OCI-LY7 (cell line): ENCODE results near the gene TRAPPC3L. TPM values are rescaled to one million over a fixed set of nuclear protein-coding genes. Genes with fewer than 3 reads are reported as not detected.

ENCODE experiments used
- BruUV-seq: library from RNA; stranded (reverse); fragments of 400-500 nt; replicated peaks from 2 replicates; lab custom pipeline; 2021; lab: Mats Ljungman, UMichigan
- CTCF ChIA-PET: fragments of 300-600 bp; sonication (Branson Sonifier 250); formaldehyde crosslinking; loops from one replicate; lab custom pipeline; 2022; ENCODE audit warnings: antibody characterized with exemption; ENCODE audit not compliant: unreplicated experiment; lab: Charles Lee
- POLR2A ChIA-PET: fragments of 300-600 bp; sonication (Branson Sonifier 250); formaldehyde crosslinking; loops from one replicate; lab custom pipeline; 2022; ENCODE audit warnings: antibody characterized with exemption; lab: Charles Lee
- DNase-seq: peaks from one replicate; pipeline ENCODE4 v3.0.0-alpha.2; 2015; ENCODE audit warnings: low spot score
- H2AFZ ChIP-seq: fragments of 200-600 bp; sonication (generic), shearing (Covaris generic); 2 replicates; pipeline ENCODE4 v1.6.1; 2014; ENCODE audit warnings: mild to moderate bottlenecking, antibody characterized with exemption, low read length, moderate library complexity
- H3K27ac ChIP-seq: fragments of 200-600 bp; sonication (generic); 2 replicates; pipeline ENCODE4 v1.5.1; 2014; ENCODE audit warnings: mixed run types, low read depth, mild to moderate bottlenecking, moderate library complexity, low read length, inconsistent platforms; ENCODE audit not compliant: poor library complexity, severe bottlenecking
- H3K36me3 ChIP-seq: fragments of 200-600 bp; sonication (generic); 2 replicates; pipeline ENCODE4 v1.6.1; 2014; ENCODE audit warnings: mild to moderate bottlenecking, antibody characterized with exemption, low read length, moderate library complexity, mixed read lengths; ENCODE audit not compliant: insufficient read depth
- H3K4me1 ChIP-seq: fragments of 200-600 bp; sonication (generic); 2 replicates; pipeline ENCODE4 v1.5.1; 2014; ENCODE audit warnings: mild to moderate bottlenecking, low read length; ENCODE audit not compliant: insufficient read depth, poor library complexity, severe bottlenecking
- H3K4me2 ChIP-seq: fragments of 200-600 bp; sonication (generic); 2 replicates; pipeline ENCODE4 v1.6.1; 2014; ENCODE audit warnings: mild to moderate bottlenecking, low read length
- H3K4me3 ChIP-seq: fragments of 200-600 bp; sonication (generic); 2 replicates; pipeline ENCODE4 v1.5.1; 2014; ENCODE audit warnings: mild to moderate bottlenecking, low read depth, low read length; ENCODE audit not compliant: poor library complexity, severe bottlenecking
- H3K79me2 ChIP-seq: fragments of 200-600 bp; sonication (generic); 2 replicates; pipeline ENCODE4 v1.6.1; 2016; ENCODE audit warnings: low read depth, mild to moderate bottlenecking, low read length, moderate library complexity, mixed read lengths; ENCODE audit not compliant: insufficient read depth
- H3K9me2 ChIP-seq: fragments of 200-600 bp; sonication (generic); 2 replicates; pipeline ENCODE4 v1.6.1; 2016; ENCODE audit warnings: mild to moderate bottlenecking, low read length, mixed read lengths; ENCODE audit not compliant: insufficient read depth
- H3K9me3 ChIP-seq: fragments of 200-600 bp; sonication (generic); 2 replicates; pipeline ENCODE4 v1.6.1; 2014; ENCODE audit warnings: mild to moderate bottlenecking, mixed run types, low read length, mixed read lengths
- H4K20me1 ChIP-seq: fragments of 200-600 bp; sonication (generic); 2 replicates; pipeline ENCODE4 v1.6.1; 2014; ENCODE audit warnings: mild to moderate bottlenecking, antibody characterized with exemption, low read length, moderate library complexity, mixed read lengths; ENCODE audit not compliant: insufficient read depth
- CTCF ChIP-seq: fragments of 200-600 bp; sonication (generic); conservative IDR thresholded peaks from 2 replicates; pipeline ENCODE4 v1.5.1; 2014; ENCODE audit warnings: mild to moderate bottlenecking, antibody characterized with exemption, low read length, moderate library complexity, mixed read lengths
- EZH2phosphoT487 ChIP-seq: fragments of 200-600 bp; sonication (generic); IDR thresholded peaks from 2 replicates; pipeline ENCODE4 v1.6.1; 2018; ENCODE audit warnings: low read depth, borderline replicate concordance, mild to moderate bottlenecking, mixed run types, antibody characterized with exemption, low read length, moderate library complexity, mixed read lengths
- intact Hi-C: fragments of 100-400 bp; cut with micrococcal nuclease; formaldehyde crosslinking; loops from one replicate; pipeline ENCODE4 v1.10.0; 2022; ENCODE audit not compliant: unreplicated experiment
- total RNA-seq, 2 experiments: library from RNA; depleted of rRNA in 1 of 2; stranded (reverse); fragments of >200 nt in 1 of 2; shearing (Covaris generic) in 1 of 2; gene quantifications; 2 replicates each; pipeline ENCODE4 v1.2.3, GENCODE V29; 2014 to 2022

The TRAPPC3L gene
- total RNA-seq, 2 experiments from 2014 or later = not detected

GRCh38 chr6:116568111-116568510 lies 22.6 kb upstream of the TRAPPC3L start:
- TF ChIP-seq CTCF (no peak), EZH2phosphoT487 (no peak)
- intact Hi-C loops = no loop called here
- Histone ChIP-seq H3K9me2 (no peaks in the 10 kb centered on the region), H3K4me1 (peaks cover 25% of the 10 kb centered on the region), H3K36me3 (0 out of 2 replicates have a peak, but pooled peaks cover under 1% of the 10 kb centered on the region), H3K79me2 (peaks cover 31% of the 10 kb centered on the region), H2AFZ (no peak overlapping the region), H3K27ac (no peak overlapping the region), H3K9me3 (no peaks in the 10 kb centered on the region), H3K4me3 (no peak overlapping the region), H3K4me2 (no peak overlapping the region), H4K20me1 (peaks cover 12% of the 10 kb centered on the region; the same call in 1 of the 2 replicates)
- DNase-seq = no peak
- ChIA-PET POLR2A (interaction anchor here (0.7 to 1.1 kb wide), 3 partner anchors 8 to 378 kb away, joined by 3 read pairs; no protein-coding TSS in a partner anchor), CTCF (interaction anchor here (0.5 kb wide), 1 partner anchor 289 kb away, joined by 3 read pairs; the partner anchor contains the start of gene TSPYL1)
- no TSS peak for BruUV-seq

GRCh38 chr6:116564921-116565872 lies 19.7 kb upstream of the TRAPPC3L start:
- TF ChIP-seq EZH2phosphoT487 (no peak), CTCF (no peak)
- POLR2A ChIA-PET = interaction anchor here (0.7 kb wide), 1 partner anchor 175 kb away, joined by 4 read pairs; no protein-coding TSS in a partner anchor
- no peaks in the 10 kb centered on the region for H3K9me2 ChIP-seq
- no peaks in the 10 kb centered on the region for H3K36me3 ChIP-seq
- H3K9me3 ChIP-seq = no peaks in the 10 kb centered on the region
- BruUV-seq = no TSS peak
- H2AFZ ChIP-seq = no peak overlapping the region
- no peaks in the 10 kb centered on the region for H4K20me1 ChIP-seq
- no peak for DNase-seq
- H3K4me2 ChIP-seq = no peak overlapping the region
- CTCF ChIA-PET = no interaction called here
- H3K27ac ChIP-seq = no peak overlapping the region
- H3K4me3 ChIP-seq = no peak overlapping the region
- intact Hi-C loops = no loop called here
- peaks cover 16% of the 10 kb centered on the region for H3K4me1 ChIP-seq
- H3K79me2 ChIP-seq = peaks cover 10% of the 10 kb centered on the region; the same call in 1 of the 2 replicates
